Measurements from ENCODE around the gene PSAPL1. TPM values are rescaled to one million over a fixed set of nuclear protein-coding genes. Genes with fewer than 3 reads are reported as not detected.

PSAPL1 gene
- total RNA-seq, 4 donors from 2014 or later: not detected

DNA sequence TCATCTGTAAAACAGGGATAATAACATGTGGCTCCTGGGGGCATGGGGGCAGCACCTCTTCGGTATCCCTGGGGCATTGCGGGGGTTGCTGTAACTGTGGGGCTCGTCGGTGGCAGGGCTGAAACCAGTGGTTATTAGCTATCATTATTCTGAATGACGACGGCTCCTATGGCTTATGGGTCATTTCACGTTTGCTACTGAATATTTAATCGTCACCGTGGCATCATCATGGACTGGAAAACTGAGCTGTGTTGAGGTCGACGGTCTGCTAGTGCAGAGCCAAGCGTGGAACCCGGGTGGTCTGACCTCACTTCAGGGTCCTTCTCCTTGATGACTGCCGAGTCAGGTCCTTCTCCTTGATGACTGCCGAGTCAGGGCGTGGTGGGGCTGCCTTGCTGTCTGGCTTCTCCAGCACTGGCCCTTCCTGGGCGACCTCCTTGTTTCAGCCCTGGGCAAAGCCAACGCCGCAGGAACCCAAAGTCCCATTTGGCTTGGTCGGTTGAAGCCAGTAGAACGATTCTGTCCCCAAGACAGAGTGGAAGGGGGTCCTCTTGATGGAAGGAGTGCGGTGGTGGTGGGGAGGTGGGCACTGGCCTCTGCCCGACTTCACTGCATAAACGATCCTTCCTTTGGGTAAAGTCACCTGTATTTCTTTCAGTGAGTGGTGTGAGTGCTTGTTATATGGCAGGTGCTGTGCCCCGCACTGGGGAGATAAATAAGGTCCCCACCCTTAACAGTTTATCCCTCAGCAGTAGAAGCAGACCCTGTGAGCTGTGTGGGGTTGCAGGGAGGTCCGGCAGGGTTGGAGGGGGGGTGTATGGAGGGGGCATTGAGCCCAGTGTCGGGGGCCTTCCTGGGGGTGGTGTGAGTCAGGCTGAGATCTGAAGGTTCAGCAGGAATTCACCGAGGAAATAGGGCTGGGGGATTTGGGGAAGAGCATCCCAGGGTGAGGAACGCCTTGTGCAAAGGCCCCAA is 40.8 kb downstream of the PSAPL1 start:
- DNase-seq: no peak
- H3K4me1 ChIP-seq: peaks cover 13 to 16% of the 10 kb centered on the region in 2 donors

DNA sequence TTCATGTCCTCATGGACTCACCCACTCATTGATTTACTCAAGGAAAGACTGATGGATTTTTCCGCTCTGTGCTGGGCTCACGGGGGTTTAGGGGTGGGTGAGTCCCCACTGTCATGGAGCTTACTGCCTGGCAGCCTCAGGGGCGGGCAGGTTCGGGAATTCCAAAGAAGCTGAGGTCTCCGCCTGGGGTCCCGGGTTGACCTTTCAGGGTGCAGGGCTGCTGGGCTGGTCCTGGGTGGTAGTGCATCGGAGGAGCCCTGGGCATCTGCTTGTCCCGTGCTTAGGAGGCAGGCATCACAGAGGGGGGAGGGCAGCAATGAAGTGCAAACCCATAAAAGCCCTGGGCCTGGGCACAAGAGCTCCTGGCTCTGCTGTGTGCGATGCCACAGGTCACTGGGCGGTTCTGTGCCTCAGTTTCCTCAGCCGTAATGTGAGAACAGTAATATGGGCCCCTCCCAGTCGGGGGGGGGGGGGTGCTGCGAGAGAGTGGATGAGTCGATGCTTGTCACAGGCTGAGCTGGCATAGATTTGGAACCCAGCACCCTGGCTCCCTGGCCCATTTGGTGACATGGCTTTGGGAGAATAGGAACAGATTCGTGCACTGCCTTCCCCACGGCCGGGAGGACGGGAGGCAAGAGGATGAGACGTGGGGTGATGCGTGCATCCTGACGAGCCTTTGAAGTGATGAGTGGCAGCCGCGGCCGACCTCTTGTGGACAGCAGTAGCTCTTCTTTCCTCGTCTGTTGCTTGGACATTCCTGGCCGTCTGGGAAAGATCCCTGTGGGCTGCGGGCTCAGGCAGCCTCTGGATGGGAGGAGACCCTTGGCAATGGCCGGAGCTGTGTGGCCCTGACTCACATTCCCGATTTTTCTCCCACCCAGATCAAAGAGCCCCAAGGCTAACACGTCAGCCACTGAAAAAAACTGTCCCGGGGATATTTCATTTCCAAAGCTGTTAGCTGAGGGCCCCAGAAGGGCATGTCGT is 42.0 kb downstream of the PSAPL1 start:
- 46 to 55% methylated on average over 27 to 30 of the region's 32 CpGs for WGBS, 2 donors

More for the DNA sequence above, 40.8 kb downstream of the PSAPL1 start:
- intact Hi-C loops (cut with DNase I): no loop called here
- H3K27me3 ChIP-seq: no peaks in the 10 kb centered on the region
- H3K27ac ChIP-seq: no peak overlapping the region
- no peak overlapping the region for H3K4me3 ChIP-seq (replicated peaks in 1 of 3)
- TF ChIP-seq POLR2A (IDR thresholded peaks at IDR 0.05): no peak
- TF ChIP-seq, protein P1, sequence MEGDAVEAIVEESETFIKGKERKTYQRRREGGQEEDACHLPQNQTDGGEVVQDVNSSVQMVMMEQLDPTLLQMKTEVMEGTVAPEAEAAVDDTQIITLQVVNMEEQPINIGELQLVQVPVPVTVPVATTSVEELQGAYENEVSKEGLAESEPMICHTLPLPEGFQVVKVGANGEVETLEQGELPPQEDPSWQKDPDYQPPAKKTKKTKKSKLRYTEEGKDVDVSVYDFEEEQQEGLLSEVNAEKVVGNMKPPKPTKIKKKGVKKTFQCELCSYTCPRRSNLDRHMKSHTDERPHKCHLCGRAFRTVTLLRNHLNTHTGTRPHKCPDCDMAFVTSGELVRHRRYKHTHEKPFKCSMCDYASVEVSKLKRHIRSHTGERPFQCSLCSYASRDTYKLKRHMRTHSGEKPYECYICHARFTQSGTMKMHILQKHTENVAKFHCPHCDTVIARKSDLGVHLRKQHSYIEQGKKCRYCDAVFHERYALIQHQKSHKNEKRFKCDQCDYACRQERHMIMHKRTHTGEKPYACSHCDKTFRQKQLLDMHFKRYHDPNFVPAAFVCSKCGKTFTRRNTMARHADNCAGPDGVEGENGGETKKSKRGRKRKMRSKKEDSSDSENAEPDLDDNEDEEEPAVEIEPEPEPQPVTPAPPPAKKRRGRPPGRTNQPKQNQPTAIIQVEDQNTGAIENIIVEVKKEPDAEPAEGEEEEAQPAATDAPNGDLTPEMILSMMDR (IDR thresholded peaks at IDR 0.05): no peak
- whole genome bisulfite sequencing, 2 donors: 74 to 82% methylated on average over 23 to 29 of the region's 29 CpGs
- no peaks in the 10 kb centered on the region for H3K9me3 ChIP-seq
- no peaks in the 10 kb centered on the region for H3K36me3 ChIP-seq

DNA sequence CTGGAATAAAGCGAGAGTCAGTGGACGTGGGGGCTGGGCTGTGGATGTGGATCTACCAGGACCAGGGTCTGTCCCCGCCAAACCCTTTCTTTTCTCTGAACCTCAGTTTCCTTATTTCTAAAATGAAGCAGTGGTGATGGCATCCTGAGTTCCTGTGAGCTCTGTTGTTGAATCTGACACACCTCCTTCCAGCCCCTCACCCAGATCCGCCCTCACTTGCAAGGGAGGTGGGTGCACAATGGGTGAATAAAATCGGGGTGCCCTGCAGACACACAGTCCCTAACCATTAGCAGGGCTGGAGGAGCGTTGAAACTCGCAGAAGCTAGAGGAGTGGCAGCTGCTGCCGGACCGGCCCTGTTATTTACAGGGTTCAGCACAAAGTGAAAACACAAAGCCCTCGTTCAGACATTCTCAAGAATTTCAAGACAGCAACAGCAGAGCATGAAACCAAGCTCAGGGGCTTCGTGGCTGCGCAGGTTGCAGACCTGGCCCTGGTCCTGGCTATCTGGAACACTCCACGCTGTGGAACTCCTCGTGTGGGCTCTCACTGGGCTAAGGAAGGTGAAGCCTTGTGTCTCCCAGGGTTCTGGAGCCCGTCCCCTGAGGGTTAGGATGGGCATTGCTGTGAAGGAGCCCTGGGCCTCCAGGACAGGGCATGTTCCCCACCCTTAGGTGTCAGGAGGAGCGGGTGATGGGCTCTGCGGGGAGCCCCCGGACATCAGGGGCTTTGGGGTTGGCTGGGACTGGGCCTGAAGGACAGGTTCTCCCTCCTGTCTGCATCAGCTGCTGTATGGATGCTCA is 42.9 kb downstream of the PSAPL1 start:
- intact Hi-C loops (cut with DNase I): no loop called here
- no peaks in the 10 kb centered on the region for H3K27me3 ChIP-seq
- H3K36me3 ChIP-seq: no peaks in the 10 kb centered on the region
- 84 to 88% methylated on average over 12 to 17 of the region's 18 CpGs for WGBS, 2 donors
- TF ChIP-seq, protein P1 (IDR thresholded peaks at IDR 0.05): no peak
- TF ChIP-seq POLR2A (IDR thresholded peaks at IDR 0.05): no peak
- no peaks in the 10 kb centered on the region for H3K9me3 ChIP-seq
- no peak for DNase-seq
- H3K4me1 ChIP-seq: peaks cover 0 to 6% of the 10 kb centered on the region in 2 donors
- H3K4me3 ChIP-seq (replicated peaks in 1 of 3): no peak overlapping the region
- H3K27ac ChIP-seq: no peak overlapping the region

More for the DNA sequence above, 42.0 kb downstream of the PSAPL1 start:
- no peaks in the 10 kb centered on the region for H3K36me3 ChIP-seq
- peak in 1 of 2 donors; percentile 21 for DNase-seq
- TF ChIP-seq POLR2A (IDR thresholded peaks at IDR 0.05): no peak
- TF ChIP-seq, protein P1 (IDR thresholded peaks at IDR 0.05): peak in 1 of 6 experiments; percentile 6
- H3K27me3 ChIP-seq: no peaks in the 10 kb centered on the region
- no peak overlapping the region for H3K4me3 ChIP-seq (replicated peaks in 1 of 3)
- no peaks in the 10 kb centered on the region for H3K9me3 ChIP-seq
- peaks cover 6 to 14% of the 10 kb centered on the region in 2 donors for H3K4me1 ChIP-seq
- H3K27ac ChIP-seq: no peak overlapping the region
- intact Hi-C loops (cut with DNase I): no loop called here

DNA sequence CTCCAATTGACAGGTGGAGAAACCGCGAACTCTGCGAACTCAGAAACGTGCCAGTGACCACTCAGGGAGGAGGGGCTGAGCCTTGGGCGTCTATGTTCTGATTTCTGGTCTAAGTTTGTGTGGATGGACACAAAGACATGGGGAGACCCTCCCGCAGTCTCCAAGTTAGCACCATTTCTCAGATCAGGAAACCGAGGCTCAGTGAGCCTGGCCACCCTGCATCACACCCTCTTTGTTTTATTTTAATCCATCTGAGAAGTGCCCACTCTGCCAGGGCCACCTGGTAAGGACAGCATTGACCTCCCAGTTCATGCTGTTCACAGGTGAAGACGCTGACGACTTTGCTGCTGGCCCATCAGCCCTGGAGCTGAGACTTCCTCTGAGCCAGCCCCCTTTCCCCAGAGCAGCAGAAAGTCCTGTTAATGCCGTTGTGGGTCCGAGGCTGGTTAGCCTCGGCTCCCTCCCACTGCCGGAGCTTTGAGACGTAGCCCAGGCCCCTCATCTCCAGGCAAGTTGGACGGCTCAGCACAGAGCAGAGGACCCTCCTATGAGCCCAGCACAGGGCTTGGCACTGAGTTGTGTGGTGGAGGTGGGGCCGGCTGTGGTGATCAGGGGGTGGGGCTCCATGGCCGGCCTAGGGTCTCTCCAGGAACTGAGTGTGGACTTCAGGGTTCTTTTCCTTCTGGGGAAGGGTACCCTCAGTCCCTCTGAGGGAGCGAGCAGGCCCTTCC is 43.7 kb downstream of the PSAPL1 start:
- no peak for TF ChIP-seq POLR2A (IDR thresholded peaks at IDR 0.05)
- TF ChIP-seq, protein P1 (IDR thresholded peaks at IDR 0.05): no peak
- no peak overlapping the region for H3K4me3 ChIP-seq (replicated peaks in 1 of 3)
- DNase-seq: no peak
- no peak overlapping the region for H3K27ac ChIP-seq
- H3K36me3 ChIP-seq: no peaks in the 10 kb centered on the region
- no peaks in the 10 kb centered on the region for H3K27me3 ChIP-seq
- H3K9me3 ChIP-seq: no peaks in the 10 kb centered on the region
- intact Hi-C loops (cut with DNase I): no loop called here
- H3K4me1 ChIP-seq: peaks cover 0 to 5% of the 10 kb centered on the region in 2 donors
- WGBS, 2 donors: 85 to 94% methylated on average over 13 to 18 of the region's 18 CpGs
